ENCODE results near the gene FOXP1. TPM values are rescaled to one million over a fixed set of nuclear protein-coding genes. Genes with fewer than 3 reads are reported as not detected.

FOXP1 gene
- polyA plus RNA-seq, 4 donors = 16.0 to 45.3 (median 39.0) TPM

DNA sequence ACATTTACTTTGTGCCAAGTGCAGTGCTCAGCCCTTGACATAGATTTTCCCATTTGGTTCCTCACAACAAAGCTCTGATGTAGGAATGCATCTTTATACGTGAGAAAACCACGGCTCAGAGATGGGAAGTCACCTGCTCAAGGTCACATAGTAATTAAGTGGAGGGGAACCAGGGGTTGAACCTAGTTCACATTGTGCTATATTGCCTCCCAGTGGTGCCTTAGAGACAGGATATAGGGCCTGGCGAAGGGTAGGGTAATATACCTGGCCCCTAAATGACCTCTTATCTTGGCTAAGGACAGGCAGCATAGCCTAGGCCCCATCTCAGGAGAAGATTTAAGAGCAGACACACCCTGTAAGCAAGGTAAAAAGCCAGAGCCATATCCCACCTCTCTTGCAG, 71.5 kb downstream of the FOXP1 start:
- no peak for DNase-seq (ENCODE audit: low read depth in 4 of 4, low spot score in 3 of 4)

- DNase-seq (ENCODE audit: low read depth in 4 of 4, low spot score in 3 of 4) = no peak
Measured at GRCh38 chr3:71511446-71511845, 72.1 kb downstream of the FOXP1 start.

GRCh38 chr3:71511037-71511436, 72.5 kb downstream of the FOXP1 start:
- no peak for DNase-seq (ENCODE audit: low read depth in 4 of 4, low spot score in 3 of 4)

DNA sequence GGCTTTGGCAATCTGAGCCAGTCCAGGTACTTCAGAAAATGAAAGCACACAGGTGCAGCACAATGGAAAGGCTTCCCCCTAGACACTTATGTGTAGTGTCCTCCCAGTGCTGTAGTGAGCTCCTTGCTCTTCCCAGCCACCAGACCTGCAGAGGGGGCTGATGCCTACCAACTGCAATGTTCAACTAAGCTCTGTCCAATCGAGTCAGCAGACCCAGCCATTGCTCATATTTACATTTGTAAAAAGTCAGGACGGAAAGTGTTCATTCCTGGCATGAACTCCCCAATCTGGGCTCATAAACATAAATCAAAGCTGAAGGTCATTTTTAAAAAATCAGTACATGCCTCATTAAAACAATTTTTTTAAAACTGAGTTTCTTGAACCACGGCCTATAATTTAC, 73.0 kb downstream of the FOXP1 start:
- DNase-seq (ENCODE audit: low read depth in 4 of 4, low spot score in 3 of 4) = no peak

DNA sequence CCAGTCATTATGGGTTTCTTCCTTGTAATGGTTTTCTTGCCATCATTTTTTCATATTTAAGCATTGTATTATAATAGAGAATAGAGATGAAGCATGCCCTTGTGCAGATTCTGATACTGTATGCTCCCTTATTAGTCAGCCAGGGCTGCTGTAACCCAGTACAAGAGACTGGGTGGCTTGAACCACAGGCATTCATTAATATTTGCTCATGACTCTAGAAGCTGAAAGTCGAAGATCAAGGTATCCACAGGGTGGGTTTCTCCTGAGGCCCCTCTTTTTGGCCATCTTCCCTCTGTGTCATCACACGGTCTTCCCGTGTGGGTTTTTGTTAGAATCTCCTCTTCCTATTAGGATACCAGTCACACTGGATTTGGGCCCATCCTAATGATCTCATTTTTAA, 74.5 kb downstream of the FOXP1 start:
- no peak for DNase-seq (ENCODE audit: low read depth in 4 of 4, low spot score in 3 of 4)

- no peak for DNase-seq (ENCODE audit: low read depth in 4 of 4, low spot score in 3 of 4)
Measured at GRCh38 chr3:71505767-71506350, 77.7 kb downstream of the FOXP1 start.

DNA sequence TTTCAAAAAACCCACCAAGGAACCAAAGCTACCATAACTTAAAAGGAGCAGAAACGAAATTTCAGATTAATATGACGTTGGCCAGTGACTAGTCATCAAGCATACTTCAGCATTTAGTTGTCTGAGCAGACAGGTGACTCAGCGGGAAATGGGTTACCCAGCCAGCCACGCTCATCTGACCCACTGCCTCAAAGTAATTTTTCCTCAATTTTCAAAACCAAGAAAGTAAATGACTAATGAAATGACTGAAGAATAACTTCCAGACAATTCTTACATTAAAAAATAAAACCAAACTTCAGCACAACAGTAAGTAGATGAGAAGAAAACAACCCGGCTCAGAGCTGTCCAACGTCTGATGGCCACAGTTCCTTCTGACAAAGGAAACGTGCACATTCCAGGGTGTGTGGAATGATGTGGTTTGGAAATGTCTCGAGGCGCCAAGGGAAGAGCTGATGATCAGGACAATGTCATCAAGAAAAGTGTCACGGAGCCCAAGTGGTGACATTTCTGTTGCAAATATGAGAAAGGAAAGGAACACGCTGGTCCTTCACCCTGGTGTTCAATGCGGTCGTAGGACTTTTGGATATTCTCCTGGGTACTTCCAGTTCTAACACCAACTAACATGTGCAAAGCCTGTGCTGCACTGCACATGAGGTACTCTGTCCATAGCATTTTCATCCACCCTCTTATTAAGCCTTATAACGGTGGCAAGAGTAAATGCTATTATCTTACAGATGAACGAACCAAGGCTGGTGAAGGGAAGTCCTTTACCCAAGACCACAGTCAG, 79.1 kb downstream of the FOXP1 start:
- no peak for DNase-seq (ENCODE audit: low read depth in 4 of 4, low spot score in 3 of 4)

DNA sequence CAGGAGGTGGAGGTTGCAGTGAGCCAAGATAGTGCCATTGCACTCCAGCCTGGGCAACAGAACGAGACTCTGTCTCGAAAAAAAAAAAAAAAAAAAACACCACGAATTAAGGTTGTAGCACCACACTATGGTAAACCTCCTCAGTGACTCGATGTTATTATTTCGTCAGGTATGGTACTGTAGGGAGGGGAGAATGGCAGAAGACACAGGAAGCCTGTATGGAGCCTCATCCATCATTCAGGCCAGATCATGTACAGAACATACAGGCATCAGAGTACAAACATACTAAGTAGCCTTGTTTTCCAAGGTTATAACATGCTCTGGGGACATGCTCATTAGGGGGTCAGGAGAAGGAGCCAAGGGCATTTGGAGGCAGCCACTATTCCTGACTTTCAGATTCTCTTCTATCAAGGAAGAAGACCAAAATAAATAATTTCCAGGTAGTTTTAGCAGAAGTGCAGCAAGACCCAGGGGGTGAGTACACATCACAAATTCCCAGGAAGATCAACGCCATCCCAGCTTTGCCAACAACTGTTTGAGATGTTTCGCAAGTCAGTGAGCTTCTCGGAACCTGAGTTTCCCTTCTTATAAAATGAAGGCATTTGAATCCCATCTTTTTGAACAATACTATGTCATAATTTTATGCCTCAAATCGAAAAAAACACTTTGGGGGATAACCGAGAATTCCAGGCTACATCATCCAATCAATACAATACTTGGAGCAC, 79.8 kb downstream of the FOXP1 start:
- no peak for DNase-seq (ENCODE audit: low read depth in 4 of 4, low spot score in 3 of 4)

- no peak for DNase-seq (ENCODE audit: low read depth in 4 of 4, low spot score in 3 of 4)
Measured at GRCh38 chr3:71502066-71502625, 81.4 kb downstream of the FOXP1 start.

GRCh38 chr3:71500696-71501095, 82.8 kb downstream of the FOXP1 start:
- no peak for DNase-seq (ENCODE audit: low read depth in 4 of 4, low spot score in 3 of 4)

DNA sequence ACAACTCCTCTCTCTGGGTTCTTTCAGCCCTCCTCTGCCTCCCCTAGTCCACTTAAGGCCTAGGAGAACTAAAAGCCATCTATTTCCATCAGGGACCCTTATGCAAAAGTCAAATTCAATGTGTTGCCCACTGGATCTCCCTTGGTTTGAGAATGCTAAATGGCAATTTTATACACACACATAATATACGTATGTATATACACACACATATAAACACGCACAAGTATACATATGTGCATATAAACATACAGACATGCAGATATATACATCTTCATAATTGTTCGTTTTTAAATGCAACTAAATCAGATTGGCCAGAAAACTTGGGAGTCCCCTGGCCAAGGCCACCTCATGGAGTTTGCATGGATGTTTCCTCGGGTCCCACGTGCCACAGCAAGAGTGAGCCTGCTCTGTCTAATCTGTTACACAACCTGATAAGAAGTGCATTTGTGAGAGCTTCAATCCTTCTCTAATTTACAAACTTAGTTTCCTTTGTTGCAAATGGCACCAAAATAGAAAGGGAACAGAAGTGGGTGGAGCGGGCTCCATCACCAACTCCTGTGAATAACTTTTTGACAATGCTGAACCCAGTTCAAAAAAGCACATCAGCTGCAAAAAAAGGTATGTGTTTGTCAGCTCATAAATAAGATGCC, 84.2 kb downstream of the FOXP1 start:
- DNase-seq (ENCODE audit: low read depth in 4 of 4, low spot score in 3 of 4) = no peak

GRCh38 chr3:71498543-71498942, 85.0 kb downstream of the FOXP1 start:
- DNase-seq (ENCODE audit: low read depth in 4 of 4, low spot score in 3 of 4) = no peak

DNA sequence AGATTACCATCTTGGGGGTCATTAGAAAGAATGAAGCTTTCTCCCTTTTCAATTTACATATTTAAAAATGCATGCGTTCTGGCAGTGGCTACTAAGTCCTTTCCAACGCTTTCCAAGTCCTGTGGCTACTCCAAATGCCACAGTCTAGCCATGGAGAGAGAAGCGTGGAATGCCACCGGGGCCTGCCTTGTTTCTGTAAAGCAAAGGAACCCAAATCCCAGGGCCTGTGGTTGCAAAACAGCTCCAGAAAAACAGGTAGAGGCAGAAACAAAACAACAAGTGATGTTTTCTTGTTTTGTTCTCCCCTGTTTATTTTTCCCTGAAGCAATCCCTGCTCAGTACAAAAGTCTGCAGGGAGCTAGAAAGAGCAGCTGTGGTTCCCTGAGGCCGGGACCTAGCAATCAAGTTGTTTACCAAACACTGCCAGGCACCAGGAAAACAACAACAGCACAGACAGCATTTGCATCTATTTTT, 85.5 kb downstream of the FOXP1 start:
- DNase-seq (ENCODE audit: low read depth in 4 of 4, low spot score in 3 of 4) = no peak

- no peak for DNase-seq (ENCODE audit: low read depth in 4 of 4, low spot score in 3 of 4)
Measured at GRCh38 chr3:71497367-71497897, 86.1 kb downstream of the FOXP1 start.

DNA sequence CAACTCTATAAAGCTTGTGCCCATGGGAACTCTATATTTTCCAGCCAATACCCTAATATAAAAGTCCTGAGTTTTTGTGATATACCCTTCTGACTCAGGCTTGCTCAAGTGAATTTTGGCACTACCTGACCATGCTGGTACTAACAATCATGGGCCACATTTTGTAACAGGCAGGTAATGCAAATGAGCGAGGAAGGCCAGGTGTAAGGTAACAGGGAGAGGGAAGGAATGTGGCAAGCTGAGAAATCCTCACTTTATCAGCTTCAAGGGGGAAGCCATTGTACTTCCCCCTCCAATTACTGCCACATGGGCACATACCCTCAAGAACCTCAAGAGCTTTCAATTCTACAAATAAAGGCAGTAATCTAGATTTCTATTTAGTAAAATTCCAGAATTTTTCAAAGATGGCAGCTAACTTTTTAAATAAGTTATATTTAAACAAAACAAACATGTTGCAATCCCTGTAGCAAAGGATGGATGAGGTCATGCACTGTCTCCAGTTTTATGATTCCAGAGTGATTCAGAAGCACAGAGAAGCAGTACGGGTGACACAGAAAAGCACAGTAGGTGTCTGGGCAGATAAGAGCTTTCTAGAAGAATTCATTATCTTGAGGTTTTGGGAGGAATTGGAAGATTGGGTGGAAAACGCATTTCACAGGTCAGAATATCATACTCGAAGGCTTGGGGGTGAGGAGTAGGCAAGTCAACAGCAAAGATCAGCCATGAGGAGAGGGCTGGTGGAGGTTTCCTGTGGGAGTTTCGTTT, 87.6 kb downstream of the FOXP1 start:
- no peak for DNase-seq (ENCODE audit: low read depth in 4 of 4, low spot score in 3 of 4)

DNA sequence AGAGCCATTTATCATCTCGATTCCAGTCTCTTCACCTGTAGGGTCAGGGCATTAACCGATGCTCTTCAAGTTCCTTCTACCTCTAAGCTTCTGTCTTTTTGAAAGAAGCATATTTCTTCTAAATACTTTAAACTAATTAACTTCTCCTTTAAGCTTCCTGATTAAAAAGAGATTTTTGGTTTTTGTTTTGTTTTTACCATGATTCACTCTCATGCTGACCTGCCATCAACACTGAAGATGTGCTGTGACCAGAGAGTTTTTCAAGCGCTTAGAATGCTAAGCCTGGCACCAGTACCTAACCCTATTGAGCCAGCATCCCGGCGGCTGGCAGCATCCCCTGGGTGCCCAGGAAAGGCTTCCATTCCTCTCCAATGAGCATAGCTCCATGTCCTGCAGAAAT, 89.3 kb downstream of the FOXP1 start:
- DNase-seq (ENCODE audit: low read depth in 4 of 4, low spot score in 3 of 4) = no peak

DNA sequence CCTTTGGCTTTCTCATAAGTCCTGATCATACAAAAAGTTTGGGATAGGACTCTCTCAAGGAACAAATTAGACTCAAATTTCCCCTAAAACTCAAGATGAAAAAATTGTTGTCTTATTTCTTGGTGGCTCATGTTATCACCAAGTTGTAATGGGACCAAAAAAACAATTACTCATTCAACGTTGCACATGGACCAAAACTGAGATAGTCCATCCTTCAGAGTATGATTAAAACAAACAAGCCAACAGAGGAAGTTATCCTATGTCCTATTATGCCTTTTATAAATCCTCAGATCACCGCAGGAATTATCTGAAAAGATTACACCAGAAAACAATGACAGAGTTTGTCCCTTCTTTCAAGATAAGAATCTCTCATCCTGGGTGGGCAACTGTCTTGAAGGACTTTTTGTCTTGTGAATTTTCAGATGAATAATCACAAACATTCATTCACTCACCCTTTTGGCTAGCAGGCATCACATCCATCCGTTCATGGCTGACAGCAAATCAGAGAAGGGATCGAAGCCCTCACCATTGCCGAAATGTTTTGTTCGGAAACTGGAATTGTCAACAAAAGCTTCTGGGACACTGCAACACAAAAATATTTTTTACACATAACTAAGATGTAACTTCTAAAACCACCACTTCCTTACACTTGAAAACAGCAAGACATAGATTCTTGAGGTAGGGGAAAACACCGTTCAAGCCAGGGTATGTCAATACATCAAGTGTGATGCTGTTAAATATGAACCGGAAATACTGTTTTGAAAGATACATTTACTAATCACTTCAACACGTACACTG, 90.4 kb downstream of the FOXP1 start:
- DNase-seq (ENCODE audit: low read depth in 4 of 4, low spot score in 3 of 4) = no peak

GRCh38 chr3:71492566-71492965, 91.0 kb downstream of the FOXP1 start:
- no peak for DNase-seq (ENCODE audit: low read depth in 4 of 4, low spot score in 3 of 4)

GRCh38 chr3:71491154-71491752, 92.3 kb downstream of the FOXP1 start:
- DNase-seq (ENCODE audit: low read depth in 4 of 4, low spot score in 3 of 4) = no peak

Data from left renal pelvis (tissue), 4 donors.